ENCODE results near the gene CTDSPL2.

CTDSPL2 gene

GRCh38 chr15:44573386-44573785 is 146.0 kb downstream of the CTDSPL2 start:
- no peak for DNase-seq (ENCODE audit: insufficient read length, low spot score)
- FAIRE-seq: no peak
- no peak for TF ChIP-seq CTCF (IDR thresholded peaks at IDR 0.05; ENCODE audit: insufficient read depth, missing control alignments)

DNA sequence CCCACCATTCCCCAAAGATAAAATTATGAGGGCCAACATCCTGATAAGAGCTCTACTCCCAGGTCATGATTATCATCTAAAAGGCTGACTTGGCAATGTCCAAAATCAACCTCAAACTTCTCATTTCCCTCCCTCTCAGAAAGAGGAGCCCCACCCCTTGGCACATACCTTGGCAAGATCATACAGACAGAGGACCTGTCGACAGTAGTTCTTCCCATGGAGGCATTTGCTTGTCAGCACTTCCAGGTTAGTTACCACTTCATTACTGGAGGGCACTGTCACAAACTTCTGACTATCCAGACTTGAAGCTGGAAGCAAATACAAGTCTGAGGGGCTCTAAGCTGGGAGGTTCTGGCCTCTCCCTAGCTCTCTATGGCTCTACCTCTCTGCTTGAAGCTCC is 147.3 kb downstream of the CTDSPL2 start:
- TF ChIP-seq CTCF (IDR thresholded peaks at IDR 0.05; ENCODE audit: insufficient read depth, missing control alignments): no peak
- DNase-seq (ENCODE audit: insufficient read length, low spot score) (no peak), FAIRE-seq (no peak)

Data from D721Med (cell line).